SU-DHL-6 (cell line): ENCODE measurements around the gene B3GAT2.

ENCODE experiments used
- H2AFZ ChIP-seq: fragments of 200-600 bp; sonication (generic); 2 replicates; pipeline ENCODE4 v1.6.1; 2014; ENCODE audit warnings: low read depth, mild to moderate bottlenecking, moderate library complexity, mixed read lengths, antibody characterized with exemption, low read length; ENCODE audit not compliant: severe bottlenecking
- H3F3A ChIP-seq: fragments of 200-600 bp; shearing (Covaris generic); 2 replicates; pipeline ENCODE4 v1.6.0; 2016; ENCODE audit warnings: antibody characterized with exemption, mild to moderate bottlenecking; ENCODE audit not compliant: insufficient read depth
- H3K27ac ChIP-seq: fragments of 200-600 bp; sonication (generic); 2 replicates; pipeline ENCODE4 v1.5.1; 2016; ENCODE audit warnings: low read depth, mild to moderate bottlenecking, low read length, moderate library complexity, mixed read lengths
- H3K27me3 ChIP-seq: fragments of 200-600 bp; sonication (generic), shearing (Covaris generic); 2 replicates; pipeline ENCODE4 v1.6.0; 2014; ENCODE audit warnings: mild to moderate bottlenecking, low read length
- H3K36me3 ChIP-seq: fragments of 200-600 bp; sonication (generic); 2 replicates; pipeline ENCODE4 v1.6.1; 2014; ENCODE audit warnings: mild to moderate bottlenecking, low read length, mixed read lengths
- H3K4me2 ChIP-seq: fragments of 300-600, 200-600 bp; shearing (Covaris generic), sonication (generic); 2 replicates; pipeline ENCODE4 v1.6.0; 2014; ENCODE audit warnings: low read length, low read depth, mild to moderate bottlenecking; ENCODE audit not compliant: poor library complexity, severe bottlenecking
- H3K4me3 ChIP-seq: fragments of 200-600 bp; sonication (generic); 2 replicates; pipeline ENCODE4 v1.5.1; 2014; ENCODE audit warnings: antibody characterized with exemption, low read length, mild to moderate bottlenecking, mixed read lengths; ENCODE audit not compliant: insufficient read depth, poor library complexity, severe bottlenecking
- H3K79me2 ChIP-seq: fragments of 200-600 bp; sonication (generic); 2 replicates; pipeline ENCODE4 v1.6.1; 2014; ENCODE audit warnings: mild to moderate bottlenecking, low read length, moderate library complexity; ENCODE audit not compliant: insufficient read depth
- H3K9ac ChIP-seq: fragments of 200-600 bp; sonication (generic); 2 replicates; pipeline ENCODE4 v1.7.0; 2014; ENCODE audit warnings: mild to moderate bottlenecking, low read length
- H3K9me2 ChIP-seq: fragments of 200-600 bp; sonication (generic); replicated peaks from 2 replicates; pipeline ENCODE4 v1.6.1; 2014; ENCODE audit warnings: low read length; ENCODE audit not compliant: insufficient read depth
- H3K9me3 ChIP-seq: fragments of 200-600 bp; sonication (generic); 2 replicates; pipeline ENCODE4 v1.6.1; 2014; ENCODE audit warnings: low read length, mixed read lengths; ENCODE audit not compliant: insufficient read depth
- H4K20me1 ChIP-seq: fragments of 200-600 bp; sonication (generic); 2 replicates; pipeline ENCODE4 v1.6.1; 2014; ENCODE audit warnings: low read depth, mild to moderate bottlenecking, antibody characterized with exemption, low read length, moderate library complexity, mixed read lengths
- CTCF ChIP-seq: fragments of 200-600 bp; sonication (generic); IDR thresholded peaks from one replicate; pipeline ENCODE4 v1.5.1; 2017; ENCODE audit warnings: antibody characterized with exemption, mild to moderate bottlenecking, low read length, moderate library complexity; ENCODE audit not compliant: insufficient read depth, poor library complexity, severe bottlenecking
- EZH2phosphoT487 ChIP-seq: fragments of 200-600 bp; sonication (generic), shearing (Covaris generic); conservative IDR thresholded peaks from 2 replicates; pipeline ENCODE4 v1.6.1; 2018; ENCODE audit warnings: mild to moderate bottlenecking, antibody characterized with exemption, low read length, moderate library complexity, mixed read lengths

The B3GAT2 gene

GRCh38 chr6:70900047-70900446 is 56.8 kb downstream of the B3GAT2 start:
- Histone ChIP-seq H3K9me3 (no peaks in the 10 kb centered on the region), H3K9ac (no peak overlapping the region), H3K4me3 (no peak overlapping the region), H3K9me2 (no peaks in the 10 kb centered on the region), H3K4me2 (no peak overlapping the region), H3K27ac (no peak overlapping the region), H4K20me1 (no peaks in the 10 kb centered on the region), H3K36me3 (no peaks in the 10 kb centered on the region), H3K27me3 (no peaks in the 10 kb centered on the region), H3K79me2 (no peaks in the 10 kb centered on the region), H2AFZ (no peak overlapping the region), H3F3A (no peaks in the 10 kb centered on the region)
- no peak for TF ChIP-seq EZH2phosphoT487
- no peak for TF ChIP-seq CTCF

- Histone ChIP-seq H3K4me2 (no peak overlapping the region), H4K20me1 (no peaks in the 10 kb centered on the region), H3K36me3 (no peaks in the 10 kb centered on the region), H3K9ac (no peak overlapping the region), H3K79me2 (no peaks in the 10 kb centered on the region), H3K9me2 (no peaks in the 10 kb centered on the region), H3K27me3 (no peaks in the 10 kb centered on the region), H3K9me3 (no peaks in the 10 kb centered on the region), H3F3A (no peaks in the 10 kb centered on the region), H2AFZ (no peak overlapping the region), H3K4me3 (no peak overlapping the region), H3K27ac (no peak overlapping the region)
- TF ChIP-seq CTCF (no peak), EZH2phosphoT487 (no peak)
Measured at GRCh38 chr6:70894001-70894400, 62.9 kb downstream of the B3GAT2 start.

GRCh38 chr6:70889270-70889669 is 67.6 kb downstream of the B3GAT2 start:
- Histone ChIP-seq H3K79me2 (no peaks in the 10 kb centered on the region), H3K36me3 (no peaks in the 10 kb centered on the region), H3K4me3 (no peak overlapping the region), H3K9me2 (no peaks in the 10 kb centered on the region), H3K27me3 (no peaks in the 10 kb centered on the region), H3K27ac (no peak overlapping the region), H3F3A (no peaks in the 10 kb centered on the region), H3K9ac (no peak overlapping the region), H3K9me3 (no peaks in the 10 kb centered on the region), H2AFZ (no peak overlapping the region), H4K20me1 (no peaks in the 10 kb centered on the region), H3K4me2 (no peak overlapping the region)
- no peak for TF ChIP-seq CTCF
- no peak for TF ChIP-seq EZH2phosphoT487

GRCh38 chr6:70886661-70887060 is 70.2 kb downstream of the B3GAT2 start:
- Histone ChIP-seq H3K79me2 (no peaks in the 10 kb centered on the region), H3K4me2 (no peak overlapping the region), H3K9me2 (no peaks in the 10 kb centered on the region), H3K9me3 (no peaks in the 10 kb centered on the region), H2AFZ (no peak overlapping the region), H3K4me3 (no peak overlapping the region), H3F3A (no peaks in the 10 kb centered on the region), H3K36me3 (no peaks in the 10 kb centered on the region), H4K20me1 (no peaks in the 10 kb centered on the region), H3K27ac (no peak overlapping the region), H3K27me3 (no peaks in the 10 kb centered on the region), H3K9ac (no peak overlapping the region)
- TF ChIP-seq EZH2phosphoT487, result no peak
- TF ChIP-seq CTCF, result no peak
